NCI-H526 (cell line): ENCODE results near the gene NPIPB12.
"Not testable (repeated sequence)": the region's sequence is repeated elsewhere in the genome, so short reads cannot be mapped to it uniquely, and the experiment has no call there.

Experiments used
- DNase-seq, 2 experiments: peaks; one replicate each; lab custom pipeline; 2025; lab: John Stamatoyannopoulos, UW

NPIPB12 gene

GRCh38 chr16:29506308-29506707 lies at the start of gene NPIPB12:
Gene NPIPB12, minus strand, starts transcription at chr16:29506408.
- not testable (repeated sequence) for DNase-seq

- DNase-seq = not testable (repeated sequence)
Measured at GRCh38 chr16:29521520-29521919, 15.3 kb upstream of the NPIPB12 start.

GRCh38 chr16:29482276-29482675 lies 23.9 kb downstream of the NPIPB12 start:
- DNase-seq = not testable (repeated sequence)

GRCh38 chr16:29472065-29472464 lies 34.1 kb downstream of the NPIPB12 start:
- DNase-seq = not testable (repeated sequence)

- not testable (repeated sequence) for DNase-seq
Measured at GRCh38 chr16:29469660-29470059, 36.5 kb downstream of the NPIPB12 start.

GRCh38 chr16:29467654-29468366 lies 38.4 kb downstream of the NPIPB12 start:
- DNase-seq = not testable (repeated sequence)

GRCh38 chr16:29466904-29467303 lies 39.3 kb downstream of the NPIPB12 start:
- not testable (repeated sequence) for DNase-seq

GRCh38 chr16:29465985-29466824 lies 40.0 kb downstream of the NPIPB12 start:
- DNase-seq = not testable (repeated sequence)

GRCh38 chr16:29460647-29461030 lies 45.6 kb downstream of the NPIPB12 start:
- DNase-seq = not testable (repeated sequence)

- not testable (repeated sequence) for DNase-seq
Measured at GRCh38 chr16:29459706-29460646, 46.2 kb downstream of the NPIPB12 start, which contains the start of gene SULT1A4. Gene SULT1A4, plus strand, starts transcription at chr16:29459913. Its CDS starts 1,473 bp downstream, at chr16:29461386.

GRCh38 chr16:29457660-29458059 lies 48.5 kb downstream of the NPIPB12 start:
- not testable (repeated sequence) for DNase-seq

- DNase-seq = not testable (repeated sequence)
Measured at GRCh38 chr16:29454828-29455227, 51.4 kb downstream of the NPIPB12 start.

GRCh38 chr16:29454269-29454668 lies 51.9 kb downstream of the NPIPB12 start, which contains the start of the genes BOLA2 and SLX1B:
Gene BOLA2, minus strand, starts transcription at chr16:29454351. Its CDS starts 98 bp downstream, at chr16:29454253.
Gene SLX1B, plus strand, starts transcription at chr16:29454533.
- not testable (repeated sequence) for DNase-seq

- not testable (repeated sequence) for DNase-seq
Measured at GRCh38 chr16:29453754-29454153, 52.5 kb downstream of the NPIPB12 start.
